ENCODE measurements around the gene MYB.
"Not testable (repeated sequence)": the region's sequence is repeated elsewhere in the genome, so short reads cannot be mapped to it uniquely, and the experiment has no call there.

The MYB gene

GRCh38 chr6:135234492-135234780, 53.3 kb downstream of the MYB start:
- TF ChIP-seq CTCF (IDR thresholded peaks at IDR 0.05; ENCODE audit: low read length, missing control alignments), result no peak
- no peak overlapping the region for H3K4me3 ChIP-seq (replicated peaks; ENCODE audit: low read depth, low read length)
- DNase-seq (ENCODE audit: low read depth), result no peak

GRCh38 chr6:135235716-135236115, 54.6 kb downstream of the MYB start:
- H3K4me3 ChIP-seq (replicated peaks; ENCODE audit: low read depth, low read length), result no peak overlapping the region
- no peak for TF ChIP-seq CTCF (IDR thresholded peaks at IDR 0.05; ENCODE audit: low read length, missing control alignments)
- DNase-seq (ENCODE audit: low read depth), result no peak

GRCh38 chr6:135236319-135236718, 55.2 kb downstream of the MYB start:
- no peak for TF ChIP-seq CTCF (IDR thresholded peaks at IDR 0.05; ENCODE audit: low read length, missing control alignments)
- no peak for DNase-seq (ENCODE audit: low read depth)
- no peak overlapping the region for H3K4me3 ChIP-seq (replicated peaks; ENCODE audit: low read depth, low read length)

GRCh38 chr6:135236732-135237131, 55.6 kb downstream of the MYB start:
- TF ChIP-seq CTCF (IDR thresholded peaks at IDR 0.05; ENCODE audit: low read length, missing control alignments), result no peak
- DNase-seq (ENCODE audit: low read depth), result no peak
- no peak overlapping the region for H3K4me3 ChIP-seq (replicated peaks; ENCODE audit: low read depth, low read length)

GRCh38 chr6:135240711-135241110, 59.6 kb downstream of the MYB start:
- TF ChIP-seq CTCF (IDR thresholded peaks at IDR 0.05; ENCODE audit: low read length, missing control alignments), result no peak

GRCh38 chr6:135243871-135244796, 63.0 kb downstream of the MYB start:
- DNase-seq (ENCODE audit: low read depth), result no peak
- H3K4me3 ChIP-seq (replicated peaks; ENCODE audit: low read depth, low read length), result no peak overlapping the region
- TF ChIP-seq CTCF (IDR thresholded peaks at IDR 0.05; ENCODE audit: low read length, missing control alignments), result no peak

More at GRCh38 chr6:135240711-135241110, 59.6 kb downstream of the MYB start:
- H3K4me3 ChIP-seq (replicated peaks; ENCODE audit: low read depth, low read length), result no peak overlapping the region
- DNase-seq (ENCODE audit: low read depth), result no peak

GRCh38 chr6:135244805-135245204, 63.7 kb downstream of the MYB start:
- no peak for TF ChIP-seq CTCF (IDR thresholded peaks at IDR 0.05; ENCODE audit: low read length, missing control alignments)
- DNase-seq (ENCODE audit: low read depth), result no peak
- no peak overlapping the region for H3K4me3 ChIP-seq (replicated peaks; ENCODE audit: low read depth, low read length)

GRCh38 chr6:135246412-135247012, 65.4 kb downstream of the MYB start:
- not testable (repeated sequence) for H3K4me3 ChIP-seq (replicated peaks; ENCODE audit: low read depth, low read length); DNase-seq (ENCODE audit: low read depth)

All from fibroblast of pulmonary artery (primary cell).